ENCODE measurements around the gene OR51Q1.

DNA sequence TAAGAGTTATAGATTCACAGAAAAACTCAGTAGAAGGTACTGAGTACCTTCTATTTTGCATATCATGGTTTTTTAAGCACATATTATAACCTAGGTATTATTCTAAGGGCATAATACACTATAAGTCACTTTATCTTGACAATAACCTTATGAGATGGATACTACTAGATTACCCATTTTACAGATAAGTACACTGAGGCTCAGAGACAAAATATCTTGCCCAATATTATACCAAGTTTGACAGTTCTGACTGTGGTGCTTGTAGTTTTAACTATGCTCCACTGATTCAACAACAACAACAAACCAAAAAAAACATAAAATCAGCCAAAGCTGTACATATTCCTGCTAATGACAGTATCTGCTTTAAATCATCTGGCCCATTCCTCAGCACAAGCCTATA is 27.8 kb upstream of the OR51Q1 start:
- TF ChIP-seq EZH2phosphoT487 (IDR thresholded peaks at IDR 0.05; ENCODE audit: unreplicated experiment), result no peak
- TF ChIP-seq, protein P1, sequence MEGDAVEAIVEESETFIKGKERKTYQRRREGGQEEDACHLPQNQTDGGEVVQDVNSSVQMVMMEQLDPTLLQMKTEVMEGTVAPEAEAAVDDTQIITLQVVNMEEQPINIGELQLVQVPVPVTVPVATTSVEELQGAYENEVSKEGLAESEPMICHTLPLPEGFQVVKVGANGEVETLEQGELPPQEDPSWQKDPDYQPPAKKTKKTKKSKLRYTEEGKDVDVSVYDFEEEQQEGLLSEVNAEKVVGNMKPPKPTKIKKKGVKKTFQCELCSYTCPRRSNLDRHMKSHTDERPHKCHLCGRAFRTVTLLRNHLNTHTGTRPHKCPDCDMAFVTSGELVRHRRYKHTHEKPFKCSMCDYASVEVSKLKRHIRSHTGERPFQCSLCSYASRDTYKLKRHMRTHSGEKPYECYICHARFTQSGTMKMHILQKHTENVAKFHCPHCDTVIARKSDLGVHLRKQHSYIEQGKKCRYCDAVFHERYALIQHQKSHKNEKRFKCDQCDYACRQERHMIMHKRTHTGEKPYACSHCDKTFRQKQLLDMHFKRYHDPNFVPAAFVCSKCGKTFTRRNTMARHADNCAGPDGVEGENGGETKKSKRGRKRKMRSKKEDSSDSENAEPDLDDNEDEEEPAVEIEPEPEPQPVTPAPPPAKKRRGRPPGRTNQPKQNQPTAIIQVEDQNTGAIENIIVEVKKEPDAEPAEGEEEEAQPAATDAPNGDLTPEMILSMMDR (conservative IDR thresholded peaks at IDR 0.05; ENCODE audit: low read depth in 2 of 2), result no peak
